Measurements from ENCODE around the gene DNAH6.

DNA sequence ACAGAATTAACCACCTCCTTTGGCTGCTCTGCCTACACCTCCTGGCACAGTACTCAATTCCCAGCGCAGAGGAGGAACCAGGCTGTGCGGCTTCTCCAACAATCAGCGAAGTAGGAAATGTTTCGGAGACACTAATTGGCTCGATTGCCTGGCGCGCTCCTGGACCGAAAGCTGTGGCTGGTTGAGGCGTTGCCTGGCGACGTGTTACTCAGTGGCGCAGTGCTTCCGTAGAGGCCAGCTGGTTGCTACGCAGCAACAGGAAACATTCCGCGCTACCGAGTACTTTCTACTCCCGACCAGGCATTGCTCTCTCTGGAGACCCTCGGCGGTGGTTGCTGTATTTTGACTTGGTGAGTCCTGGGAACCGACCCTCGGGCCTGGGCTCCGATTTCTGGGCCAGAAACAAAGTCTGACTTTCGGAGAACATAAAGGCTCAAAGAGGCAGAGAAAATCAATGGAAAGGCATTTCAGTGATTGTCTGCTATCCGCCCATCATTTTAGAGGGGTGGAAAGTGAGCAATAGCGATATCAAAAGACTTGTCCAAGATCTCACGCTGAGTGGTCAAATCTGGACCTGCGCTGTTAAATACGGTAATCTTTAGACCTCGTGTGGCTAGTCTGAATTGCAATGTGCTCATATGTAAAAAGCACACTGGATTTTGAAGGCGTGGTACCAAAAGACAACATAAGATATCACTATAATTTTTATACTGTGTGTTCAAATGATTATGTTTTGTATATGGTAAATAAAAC, at the start of gene DNAH6:
- no peak for TF ChIP-seq CTCF (conservative IDR thresholded peaks at IDR 0.05; ENCODE audit: low read depth, low read length)
- no peak for TF ChIP-seq EZH2phosphoT487 (IDR thresholded peaks at IDR 0.05; ENCODE audit: borderline replicate concordance, low read length)
- TF ChIP-seq EZH2 (IDR thresholded peaks at IDR 0.05; ENCODE audit: low read length, unreplicated experiment) = no peak
